ENCODE data around the gene SIAH3. TPM values are rescaled to one million over a fixed set of nuclear protein-coding genes. Genes with fewer than 3 reads are reported as not detected.

Gene SIAH3
- not detected in 5 replicates for total RNA-seq (2022; extraction: Qiagen RNA extraction)

GRCh38 chr13:45851171-45851921 lies at the start of gene SIAH3:
Gene SIAH3, minus strand, starts transcription at chr13:45851753. Its CDS starts 124 bp downstream, at chr13:45851629.

Other genes with a start within 250 kb of the SIAH3 start
- not detected in 5 replicates for gene ERICH6B, start 236.0 kb downstream of the SIAH3 start, total RNA-seq (2022; extraction: Qiagen RNA extraction)
- 0.14 TPM in 1 of 5 replicates, not detected in the others for gene CBY2, start 149.4 kb downstream of the SIAH3 start, total RNA-seq (2022; extraction: Qiagen RNA extraction)
- 13.7 to 21.2 TPM (median 17.9 TPM) in 5 replicates for gene ZC3H13, start 201.0 kb upstream of the SIAH3 start, total RNA-seq (2022; extraction: Qiagen RNA extraction)